ENCODE measurements around the gene NACC1. TPM values are rescaled to one million over a fixed set of nuclear protein-coding genes. Genes with fewer than 3 reads are reported as not detected.

NACC1 gene
- total RNA-seq, 4 donors from 2014 or later, result 13.4 to 47.6 (median 35.3) TPM

DNA sequence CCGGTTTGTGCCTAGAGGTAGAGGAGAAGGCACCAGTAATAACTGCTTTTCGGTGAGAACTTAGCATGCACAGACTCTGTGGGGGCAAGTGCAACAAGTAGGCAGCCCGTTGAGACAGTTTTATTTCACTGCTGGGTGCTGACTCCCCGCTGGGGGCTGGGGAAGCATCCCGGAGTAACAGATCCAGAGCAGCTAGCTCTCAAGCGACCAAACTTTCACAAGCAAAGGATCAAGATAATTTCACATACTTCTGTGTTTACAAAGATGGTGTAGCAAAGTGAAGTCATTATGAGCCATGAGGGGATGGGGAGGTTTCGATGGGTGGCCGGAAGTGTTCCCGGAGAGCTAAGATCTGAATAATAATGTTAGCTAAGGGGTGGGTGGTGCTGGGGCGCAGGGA, 2.8 kb downstream of the NACC1 start:
- Histone ChIP-seq H3K27ac (no peak overlapping the region), H3K4me3 (no peak overlapping the region), H3K27me3 (no peaks in the 10 kb centered on the region), H3K4me1 (peaks cover 47% of the 10 kb centered on the region), H3K9me3 (no peaks in the 10 kb centered on the region), H3K36me3 (peaks cover under 1% of the 10 kb centered on the region)
- DNase-seq (ENCODE audit: low spot score in 2 of 2), result no peak
- 73% methylated on average over 10 of the region's 10 CpGs for WGBS
- TF ChIP-seq POLR2A (IDR thresholded peaks at IDR 0.05), result no peak
- no peak for TF ChIP-seq POLR2AphosphoS5 (IDR thresholded peaks at IDR 0.05)
- no peak for TF ChIP-seq EP300 (IDR thresholded peaks at IDR 0.05)

DNA sequence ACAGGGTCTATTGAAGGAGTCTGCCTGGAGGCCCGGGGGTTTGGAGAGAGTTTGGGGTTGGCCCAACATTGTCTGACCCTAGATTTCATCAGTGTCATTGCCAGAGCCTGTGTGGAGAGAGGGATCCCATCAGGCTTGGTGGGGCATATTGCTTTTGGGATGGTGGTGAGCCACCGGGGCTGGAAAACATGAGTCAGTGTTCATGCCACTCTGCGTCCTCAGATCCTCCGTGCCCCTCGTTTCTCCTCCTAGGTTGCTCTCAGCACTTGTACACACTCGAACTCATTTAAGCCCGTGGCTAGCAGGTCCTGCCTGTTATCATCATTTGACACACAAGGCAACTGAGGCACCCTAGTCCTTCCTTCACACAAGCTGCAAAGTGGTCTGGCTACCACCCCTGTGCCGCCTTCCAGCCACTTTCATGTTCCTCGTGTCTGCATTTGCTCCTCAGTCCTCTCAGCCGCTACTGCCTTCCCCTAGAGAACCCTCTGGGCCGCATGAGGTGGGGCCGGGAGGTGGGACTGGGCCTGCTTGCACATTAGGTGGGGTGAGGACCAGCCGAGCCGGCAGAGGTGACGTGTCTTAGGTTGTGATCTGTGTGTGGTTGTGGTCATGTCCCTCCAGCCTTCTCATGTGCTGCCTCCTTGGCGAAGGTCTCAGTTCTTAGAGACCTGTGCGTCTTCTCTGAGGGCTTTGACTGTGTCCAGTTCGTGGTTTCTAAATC, 3.6 kb downstream of the NACC1 start:
- Histone ChIP-seq H3K9me3 (no peaks in the 10 kb centered on the region), H3K36me3 (peaks cover 9% of the 10 kb centered on the region), H3K4me1 (peaks cover 42% of the 10 kb centered on the region), H3K27me3 (no peaks in the 10 kb centered on the region), H3K4me3 (no peak overlapping the region), H3K27ac (no peak overlapping the region)
- DNase-seq (ENCODE audit: low spot score in 2 of 2), result no peak
- WGBS, result 91% methylated on average over 15 of the region's 18 CpGs
- TF ChIP-seq POLR2AphosphoS5 (IDR thresholded peaks at IDR 0.05) (no peak), EP300 (IDR thresholded peaks at IDR 0.05) (no peak), POLR2A (IDR thresholded peaks at IDR 0.05) (no peak)
- TF ChIP-seq, protein P1, sequence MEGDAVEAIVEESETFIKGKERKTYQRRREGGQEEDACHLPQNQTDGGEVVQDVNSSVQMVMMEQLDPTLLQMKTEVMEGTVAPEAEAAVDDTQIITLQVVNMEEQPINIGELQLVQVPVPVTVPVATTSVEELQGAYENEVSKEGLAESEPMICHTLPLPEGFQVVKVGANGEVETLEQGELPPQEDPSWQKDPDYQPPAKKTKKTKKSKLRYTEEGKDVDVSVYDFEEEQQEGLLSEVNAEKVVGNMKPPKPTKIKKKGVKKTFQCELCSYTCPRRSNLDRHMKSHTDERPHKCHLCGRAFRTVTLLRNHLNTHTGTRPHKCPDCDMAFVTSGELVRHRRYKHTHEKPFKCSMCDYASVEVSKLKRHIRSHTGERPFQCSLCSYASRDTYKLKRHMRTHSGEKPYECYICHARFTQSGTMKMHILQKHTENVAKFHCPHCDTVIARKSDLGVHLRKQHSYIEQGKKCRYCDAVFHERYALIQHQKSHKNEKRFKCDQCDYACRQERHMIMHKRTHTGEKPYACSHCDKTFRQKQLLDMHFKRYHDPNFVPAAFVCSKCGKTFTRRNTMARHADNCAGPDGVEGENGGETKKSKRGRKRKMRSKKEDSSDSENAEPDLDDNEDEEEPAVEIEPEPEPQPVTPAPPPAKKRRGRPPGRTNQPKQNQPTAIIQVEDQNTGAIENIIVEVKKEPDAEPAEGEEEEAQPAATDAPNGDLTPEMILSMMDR (IDR thresholded peaks at IDR 0.05), result no peak

DNA sequence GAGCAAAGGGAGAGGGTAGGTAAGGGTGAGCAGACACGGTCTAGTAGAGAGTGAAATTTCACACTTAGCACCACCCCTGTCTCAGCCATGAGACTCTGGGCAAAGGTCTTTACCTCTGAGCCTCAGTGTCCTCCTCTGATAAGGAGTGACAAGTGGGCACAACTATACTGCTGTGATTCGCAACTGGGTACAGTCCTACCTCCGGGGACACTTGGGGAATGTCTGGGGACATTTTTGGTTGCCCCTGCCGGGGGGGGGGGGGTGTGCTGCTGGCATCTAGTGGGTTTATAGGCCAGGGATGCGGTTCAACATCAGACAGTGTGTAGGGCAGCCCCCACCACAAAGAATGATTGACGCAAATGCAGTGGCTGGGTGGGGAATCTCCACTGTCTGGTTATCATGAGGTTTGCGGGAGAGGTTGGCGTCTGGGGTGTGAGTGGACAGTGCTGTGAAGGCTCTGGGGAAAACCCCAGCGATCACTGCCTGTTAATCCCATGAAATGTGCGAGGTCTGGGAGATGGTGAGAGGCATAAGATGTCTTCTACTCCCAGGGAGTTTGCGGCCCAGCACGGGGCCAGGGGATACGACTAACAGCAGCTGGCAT, 4.3 kb downstream of the NACC1 start:
- Histone ChIP-seq H3K9me3 (no peaks in the 10 kb centered on the region), H3K4me1 (peaks cover 35% of the 10 kb centered on the region), H3K27ac (no peak overlapping the region), H3K27me3 (no peaks in the 10 kb centered on the region), H3K36me3 (peaks cover 10% of the 10 kb centered on the region), H3K4me3 (no peak overlapping the region)
- no peak for DNase-seq (ENCODE audit: low spot score in 2 of 2)
- WGBS, result 79% methylated on average over 13 of the region's 13 CpGs
- no peak for TF ChIP-seq POLR2AphosphoS5 (IDR thresholded peaks at IDR 0.05)

DNA sequence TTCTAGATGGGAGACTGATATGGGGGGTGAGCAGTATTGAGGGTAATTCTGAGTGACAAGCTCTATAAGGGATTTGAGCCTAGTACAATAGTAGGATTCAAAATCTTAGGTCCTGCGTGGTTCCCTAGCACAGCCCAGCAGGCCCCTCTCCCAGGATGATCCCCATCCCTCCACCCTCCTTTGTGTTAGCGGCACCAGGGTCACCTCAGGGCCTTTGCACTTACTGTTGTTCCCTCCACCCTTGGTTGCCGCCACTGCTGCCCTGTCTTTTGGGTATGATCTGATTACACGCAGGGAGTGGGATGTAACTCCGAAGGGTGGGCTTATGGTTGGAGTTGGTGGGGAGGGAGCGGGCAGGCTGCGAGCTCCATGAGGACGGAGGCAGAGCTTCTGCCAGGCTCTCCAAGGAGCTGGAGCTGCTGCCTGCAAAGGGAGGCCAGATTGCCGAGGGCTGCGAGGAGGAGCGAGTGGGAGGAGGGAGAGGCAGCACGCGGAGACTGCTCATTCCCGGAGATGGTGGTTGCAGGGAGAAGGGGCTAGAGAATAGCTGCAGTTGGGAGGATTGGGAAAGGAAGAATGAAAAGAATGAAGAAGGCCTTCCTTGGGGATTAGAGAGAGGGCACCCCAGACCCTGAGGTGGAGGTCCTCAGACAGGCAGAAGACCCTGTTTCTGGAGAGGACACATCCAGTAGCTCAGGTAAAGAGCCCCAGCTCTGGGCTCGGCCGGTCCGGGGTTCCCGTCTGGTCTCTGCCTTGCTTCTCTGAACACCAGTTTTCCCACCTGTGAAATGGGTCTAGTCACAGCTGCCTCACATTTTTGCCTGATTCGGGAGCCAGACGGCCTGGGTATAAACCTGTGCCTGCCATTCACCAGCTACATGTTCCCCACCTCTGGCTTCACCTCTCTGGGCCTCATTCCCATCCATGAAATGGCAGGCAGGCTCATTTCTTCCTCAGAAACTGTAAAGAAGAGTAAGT, 5.2 kb downstream of the NACC1 start:
- 94% methylated on average over 20 of the region's 20 CpGs for WGBS
- no peak overlapping the region for H3K4me3 ChIP-seq
- H3K27me3 ChIP-seq, result no peaks in the 10 kb centered on the region
- TF ChIP-seq, protein P1 (IDR thresholded peaks at IDR 0.05), result no peak
- TF ChIP-seq POLR2A (IDR thresholded peaks at IDR 0.05), result no peak
- TF ChIP-seq POLR2AphosphoS5 (IDR thresholded peaks at IDR 0.05), result no peak
- no peak for TF ChIP-seq EP300 (IDR thresholded peaks at IDR 0.05)
- H3K4me1 ChIP-seq, result peaks cover 30% of the 10 kb centered on the region
- H3K27ac ChIP-seq, result no peak overlapping the region
- no peaks in the 10 kb centered on the region for H3K9me3 ChIP-seq
- H3K36me3 ChIP-seq, result peaks cover 10% of the 10 kb centered on the region
- DNase-seq (ENCODE audit: low spot score in 2 of 2), result no peak

DNA sequence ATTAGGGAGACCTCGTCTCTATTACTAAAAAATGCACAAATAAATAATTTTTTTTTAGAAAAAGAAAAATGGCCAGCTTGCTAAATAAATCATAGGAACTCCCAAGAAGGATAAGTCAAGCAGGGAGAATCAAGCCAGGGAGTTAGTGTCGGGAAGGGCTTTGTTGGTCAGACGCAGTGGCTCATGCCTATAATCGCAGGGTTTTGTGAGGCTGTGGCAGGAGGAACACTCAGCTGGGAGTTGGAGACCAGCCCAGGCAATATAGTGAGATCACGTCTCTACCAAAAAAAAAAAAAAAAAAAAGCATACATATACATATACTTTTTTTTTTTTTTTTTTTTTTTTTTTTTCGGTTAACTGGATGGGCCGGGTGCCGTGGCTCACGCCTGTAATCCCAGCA, 9.0 kb downstream of the NACC1 start:
- no peak for TF ChIP-seq POLR2A (IDR thresholded peaks at IDR 0.05)
- no peak overlapping the region for H3K4me3 ChIP-seq
- H3K4me1 ChIP-seq, result peaks cover 6% of the 10 kb centered on the region
- DNase-seq (ENCODE audit: low spot score in 2 of 2), result no peak
- no peak overlapping the region for H3K27ac ChIP-seq
- H3K9me3 ChIP-seq, result no peaks in the 10 kb centered on the region
- H3K36me3 ChIP-seq, result peaks cover 10% of the 10 kb centered on the region
- 85% methylated on average over 9 of the region's 9 CpGs for WGBS
- H3K27me3 ChIP-seq, result no peaks in the 10 kb centered on the region

DNA sequence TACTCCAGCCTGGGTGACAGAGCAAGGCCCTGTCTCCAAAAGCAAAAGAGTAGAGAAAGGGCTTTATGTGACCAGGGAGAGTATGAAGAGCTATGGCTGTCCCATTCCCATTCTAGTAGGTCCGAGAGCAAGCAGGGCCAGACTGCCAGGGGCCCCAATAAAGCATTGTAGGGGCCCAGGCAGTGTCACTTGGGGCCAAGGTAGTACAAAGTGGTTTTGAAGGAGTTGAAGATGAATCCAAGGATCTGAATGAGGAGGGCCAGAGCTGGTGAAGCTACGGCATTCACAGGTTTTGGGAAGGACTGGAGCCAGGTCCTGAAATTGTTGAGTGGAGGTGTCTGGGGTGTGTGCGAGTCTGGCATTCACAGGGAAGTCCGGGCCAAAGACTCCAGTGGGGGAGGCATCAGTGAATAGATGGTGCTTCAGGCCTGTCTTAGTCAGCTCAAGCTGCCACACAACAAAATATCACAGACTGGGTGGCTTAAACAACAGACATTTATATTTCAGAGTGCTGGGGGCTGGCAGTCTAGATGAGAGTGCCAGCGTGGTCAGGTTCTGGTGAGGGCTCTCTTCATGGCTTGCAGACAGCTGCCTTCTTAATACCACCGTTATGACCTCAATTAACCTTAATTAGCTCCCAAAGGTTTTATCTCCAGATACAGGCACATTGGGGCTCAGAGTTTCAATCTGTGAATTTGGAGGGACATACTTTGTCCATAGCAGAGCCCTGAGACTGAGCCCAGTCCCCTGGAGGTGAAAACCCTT, 9.9 kb downstream of the NACC1 start:
- H3K36me3 ChIP-seq, result peaks cover 10% of the 10 kb centered on the region
- H3K27ac ChIP-seq, result no peak overlapping the region
- no peaks in the 10 kb centered on the region for H3K27me3 ChIP-seq
- H3K9me3 ChIP-seq, result no peaks in the 10 kb centered on the region
- no peak for DNase-seq (ENCODE audit: low spot score in 2 of 2)
- peaks cover 6% of the 10 kb centered on the region for H3K4me1 ChIP-seq
- TF ChIP-seq POLR2A (IDR thresholded peaks at IDR 0.05) (no peak), POLR2AphosphoS5 (IDR thresholded peaks at IDR 0.05) (no peak), EP300 (IDR thresholded peaks at IDR 0.05) (no peak)
- TF ChIP-seq, protein P1 (IDR thresholded peaks at IDR 0.05), result no peak
- no peak overlapping the region for H3K4me3 ChIP-seq
- 86% methylated on average over 6 of the region's 6 CpGs for WGBS
